Retinal pigment epithelial cell (primary cell): ENCODE results near the gene TADA2B.

ENCODE experiments used
- DNase-seq: peaks from one replicate; pipeline ENCODE4 v3.0.0-alpha.2; 2010; ENCODE audit warnings: low read depth
- H3K4me3 ChIP-seq: 2 replicates; pipeline ENCODE4 v1.5.1; 2011; ENCODE audit warnings: mild to moderate bottlenecking, low read length, control low read depth, moderate library complexity
- CTCF ChIP-seq: conservative IDR thresholded peaks from 2 replicates; pipeline ENCODE4 v1.5.1; 2011; ENCODE audit warnings: low read depth, low read length, control low read depth, inconsistent platforms

The TADA2B gene

GRCh38 chr4:7043284-7044136 lies at the start of gene TADA2B:
TADA2B (plus strand) TSS chr4:7043372; CDS start chr4:7043580, 208 bp downstream.
- no peak for TF ChIP-seq CTCF
- DNase-seq = no peak
- H3K4me3 ChIP-seq = peak within 1 kb of the TSS; percentile 72

GRCh38 chr4:6996481-6996880 lies 46.7 kb upstream of the TADA2B start:
- TF ChIP-seq CTCF = no peak
- no peak for DNase-seq

GRCh38 chr4:6999172-7000086 lies 43.7 kb upstream of the TADA2B start:
- DNase-seq = no peak
- no peak overlapping the region for H3K4me3 ChIP-seq
- no peak for TF ChIP-seq CTCF

More at GRCh38 chr4:6996481-6996880, 46.7 kb upstream of the TADA2B start:
- H3K4me3 ChIP-seq = no peak overlapping the region

GRCh38 chr4:7000421-7001176 lies 42.6 kb upstream of the TADA2B start:
- no peak for TF ChIP-seq CTCF
- DNase-seq = no peak
- no peak overlapping the region for H3K4me3 ChIP-seq

- DNase-seq = no peak
- no peak overlapping the region for H3K4me3 ChIP-seq
- no peak for TF ChIP-seq CTCF
Measured at GRCh38 chr4:7001271-7001670, 41.9 kb upstream of the TADA2B start.

GRCh38 chr4:7002336-7002735 lies 40.8 kb upstream of the TADA2B start:
- DNase-seq = no peak

More at GRCh38 chr4:7002336-7002735, 40.8 kb upstream of the TADA2B start:
- H3K4me3 ChIP-seq = no peak overlapping the region
- no peak for TF ChIP-seq CTCF
